PFSK-1 (cell line): ENCODE measurements around the gene SLC13A3.

ENCODE experiments used
- POLR2AphosphoS5 ChIP-seq: IDR thresholded peaks from 2 replicates; pipeline ENCODE4 v1.6.1; 2012; ENCODE audit warnings: low read depth, mild to moderate bottlenecking, control low read depth, low read length, moderate library complexity
- SIN3A ChIP-seq: IDR thresholded peaks from 2 replicates; pipeline ENCODE4 v1.6.1; 2012; ENCODE audit warnings: mild to moderate bottlenecking, low read length, moderate library complexity, borderline replicate concordance; ENCODE audit not compliant: insufficient read depth
- TAF1 ChIP-seq: IDR thresholded peaks from 2 replicates; pipeline ENCODE4 v1.6.1; 2012; ENCODE audit warnings: low read length, control low read depth, borderline replicate concordance; ENCODE audit not compliant: insufficient read depth

DNA sequence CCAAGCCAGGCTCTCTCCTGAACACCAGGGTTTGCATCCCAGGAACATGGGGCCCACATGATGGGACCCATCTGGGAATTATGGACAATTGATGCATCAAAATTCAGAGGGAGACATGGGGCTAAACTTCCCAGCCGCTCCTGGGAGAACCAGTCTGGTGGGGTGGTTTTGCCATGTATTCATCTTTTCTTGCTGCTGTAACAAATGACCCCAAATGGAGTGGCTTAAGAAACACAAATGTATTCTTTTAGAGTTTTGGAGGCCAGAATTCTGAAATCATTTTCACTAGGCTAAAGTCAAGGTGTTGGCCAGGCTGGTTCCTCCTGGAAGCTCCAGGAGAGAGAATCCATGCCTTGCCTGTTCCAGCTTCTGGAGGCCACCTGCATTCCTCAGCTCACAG lies 6.5 kb downstream of the SLC13A3 start:
- TF ChIP-seq TAF1 = no peak
- TF ChIP-seq SIN3A = no peak
- TF ChIP-seq POLR2AphosphoS5 = no peak
